NOMO-1 treated with DMSO at 0.1 percent for 48 hours (cell line): ENCODE measurements around the gene FUT8.
"Not testable (repeated sequence)": the region's sequence is repeated elsewhere in the genome, so short reads cannot be mapped to it uniquely, and the experiment has no call there.

Source experiments
- DNase-seq: peaks from one replicate; lab custom pipeline; 2025; ENCODE audit not compliant: unreplicated experiment; lab: John Stamatoyannopoulos, UW

FUT8 gene

DNA sequence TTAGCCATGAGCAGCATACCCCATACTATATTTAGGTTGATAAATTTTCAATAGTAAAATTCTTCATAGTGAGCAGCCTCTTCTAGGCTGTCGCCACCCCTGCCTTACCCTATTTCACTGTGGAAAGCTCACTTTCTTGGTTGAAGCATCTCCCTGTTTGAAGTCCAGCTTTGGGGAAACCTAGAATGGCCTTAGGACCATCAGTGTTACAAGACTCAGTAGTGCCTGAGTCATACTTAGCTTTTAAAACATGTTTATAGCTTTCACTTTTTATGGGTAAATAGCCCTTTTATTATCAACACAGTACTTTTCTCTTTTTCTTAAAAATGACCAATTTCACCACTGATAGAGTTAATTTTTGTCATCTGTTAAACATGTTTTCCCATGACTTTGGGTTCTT lies 37.1 kb downstream of the FUT8 start:
- DNase-seq, result no peak

DNA sequence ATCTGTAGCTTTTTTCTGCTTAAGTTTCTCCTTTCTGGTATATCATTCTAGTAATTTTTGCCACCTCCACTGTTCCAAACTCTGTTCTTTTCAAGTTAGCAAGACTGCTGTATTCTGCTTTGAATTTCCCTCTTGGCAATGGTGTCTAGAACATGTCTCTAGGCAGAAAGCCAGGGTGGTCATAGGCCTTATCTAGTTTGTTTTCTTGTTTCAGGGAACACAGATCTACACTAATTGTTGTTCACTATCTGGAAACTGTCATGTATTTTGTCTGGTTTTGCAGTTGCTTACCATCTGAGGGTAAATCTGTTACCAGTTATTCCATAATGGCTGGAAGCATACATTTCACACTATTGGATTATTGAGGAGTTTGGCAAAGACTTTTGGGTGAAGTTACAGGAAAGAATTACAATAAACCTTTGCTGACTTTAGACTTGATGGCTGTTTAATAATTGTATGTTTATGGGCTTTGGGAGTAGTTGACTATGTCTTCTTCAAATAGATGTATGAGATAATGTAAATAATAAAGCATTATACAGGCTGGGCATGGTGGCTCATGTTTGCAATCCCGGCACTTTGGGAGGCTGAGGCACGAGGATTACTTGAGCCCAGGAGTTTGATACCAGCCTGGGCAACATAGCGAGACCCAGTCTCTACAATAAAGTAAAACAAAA lies 41.4 kb downstream of the FUT8 start:
- no peak for DNase-seq

DNA sequence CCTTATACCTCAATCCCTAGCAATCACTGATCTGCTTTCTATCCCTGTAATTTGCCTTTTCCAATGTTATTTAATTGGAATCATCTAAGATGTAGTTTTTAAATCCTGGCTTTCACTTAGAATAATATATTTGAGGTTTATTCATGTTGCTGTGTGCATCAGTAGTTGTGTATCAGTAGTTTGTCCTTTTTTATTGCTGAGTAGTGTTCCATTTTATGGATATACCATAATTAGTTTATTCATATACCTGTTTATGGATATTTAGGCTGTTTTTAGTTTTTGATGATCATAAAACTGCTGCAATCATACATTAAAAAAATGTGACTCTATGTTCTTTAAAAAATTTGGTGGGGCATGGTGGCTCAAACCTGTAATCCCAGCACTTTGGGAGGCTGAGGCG lies 43.7 kb downstream of the FUT8 start:
- no peak for DNase-seq

DNA sequence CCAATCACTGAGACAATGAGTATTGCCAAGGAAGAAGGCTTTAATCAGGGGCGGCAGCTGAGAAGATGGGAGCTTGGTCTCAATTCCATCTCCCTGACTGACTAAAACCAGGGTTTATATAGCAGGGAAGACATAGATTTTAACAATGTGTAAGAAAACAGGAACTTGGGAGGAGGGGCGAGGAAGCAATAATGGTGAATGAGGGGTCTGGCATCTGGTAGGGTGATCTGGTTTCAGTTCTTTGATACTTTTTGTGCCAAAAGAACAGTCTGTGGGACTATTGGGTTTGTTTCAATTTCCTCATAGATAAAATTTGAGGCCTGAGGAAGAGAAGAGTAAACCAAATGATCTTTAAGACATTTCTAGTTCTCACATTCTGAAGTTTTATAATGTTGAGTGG lies 49.2 kb downstream of the FUT8 start:
- peak; percentile 60 for DNase-seq

DNA sequence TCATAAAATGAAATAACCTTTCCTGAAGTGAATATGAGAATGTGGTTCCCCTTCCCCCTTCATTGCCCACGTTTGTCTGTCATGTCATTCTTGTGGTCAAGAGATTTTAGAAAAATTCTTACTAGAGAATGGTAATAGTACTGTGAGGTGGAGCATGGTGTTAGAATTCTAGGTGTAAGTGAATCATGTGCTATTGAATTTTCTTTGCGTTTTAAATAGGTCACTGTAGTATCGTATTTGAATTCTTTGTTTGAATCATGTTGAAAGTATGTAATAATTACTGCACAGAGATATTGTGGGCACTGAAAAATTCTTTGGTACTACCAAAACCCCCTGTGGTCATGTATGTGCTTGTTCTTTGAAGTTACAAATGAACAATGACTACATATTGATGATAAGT lies 49.9 kb downstream of the FUT8 start:
- peak; percentile 8 for DNase-seq

DNA sequence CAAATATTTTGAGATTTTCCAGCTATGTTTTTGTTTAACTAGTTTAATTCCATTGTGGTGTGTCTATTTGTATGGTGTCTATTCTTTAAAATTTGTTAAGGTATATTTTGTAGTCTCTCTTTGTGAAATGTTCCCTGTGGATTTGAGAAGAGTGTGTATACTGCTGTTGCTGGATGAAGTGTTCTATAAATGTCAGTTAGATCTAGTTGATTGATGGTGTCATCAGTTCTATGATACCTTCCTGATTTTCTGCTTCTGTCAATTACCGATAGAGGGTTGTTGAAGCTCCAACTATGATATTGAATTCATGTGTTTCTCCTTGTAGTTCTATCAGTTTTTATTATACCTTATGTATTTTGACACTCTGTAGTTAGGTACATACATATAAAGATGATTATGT lies 53.1 kb downstream of the FUT8 start:
- no peak for DNase-seq

DNA sequence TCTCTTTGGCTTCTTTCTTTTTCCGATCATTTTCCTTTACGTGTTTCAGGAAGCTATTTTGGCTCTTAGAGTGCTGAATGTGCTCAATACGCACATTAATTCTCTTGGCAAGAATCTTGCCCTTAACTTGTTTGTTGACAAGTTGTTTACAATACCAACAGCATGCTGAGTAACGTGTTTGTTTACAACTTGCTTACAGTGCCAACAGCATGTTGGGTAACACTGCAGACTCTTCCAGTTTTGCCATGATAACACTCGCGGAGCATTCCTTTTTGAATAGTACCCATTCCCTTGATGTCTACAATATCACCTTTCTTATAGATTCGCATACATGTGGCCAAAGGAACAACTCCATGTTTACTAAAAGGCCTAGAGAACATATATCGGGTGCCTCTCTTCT lies 55.4 kb downstream of the FUT8 start:
- not testable (repeated sequence) for DNase-seq

DNA sequence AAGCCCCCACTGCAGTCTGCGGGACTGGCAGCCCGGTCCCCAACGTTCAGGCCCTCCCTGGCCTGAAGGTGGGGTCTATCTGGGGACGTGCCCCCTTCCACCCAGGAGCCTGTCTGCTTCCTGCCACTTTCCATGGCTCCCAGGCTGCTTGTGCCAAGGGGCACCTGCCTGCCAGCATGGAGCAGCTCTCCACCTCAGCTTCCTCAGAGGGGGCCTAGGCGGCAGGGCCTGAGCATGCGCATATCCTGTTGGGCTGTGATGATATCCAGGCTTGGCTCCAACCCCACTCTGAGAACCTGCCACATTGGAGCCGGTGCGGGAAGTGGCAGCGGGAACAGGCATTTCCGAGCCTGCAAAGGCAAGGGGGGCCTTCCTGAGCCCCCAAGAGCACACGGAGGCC lies 57.4 kb downstream of the FUT8 start:
- no peak for DNase-seq

DNA sequence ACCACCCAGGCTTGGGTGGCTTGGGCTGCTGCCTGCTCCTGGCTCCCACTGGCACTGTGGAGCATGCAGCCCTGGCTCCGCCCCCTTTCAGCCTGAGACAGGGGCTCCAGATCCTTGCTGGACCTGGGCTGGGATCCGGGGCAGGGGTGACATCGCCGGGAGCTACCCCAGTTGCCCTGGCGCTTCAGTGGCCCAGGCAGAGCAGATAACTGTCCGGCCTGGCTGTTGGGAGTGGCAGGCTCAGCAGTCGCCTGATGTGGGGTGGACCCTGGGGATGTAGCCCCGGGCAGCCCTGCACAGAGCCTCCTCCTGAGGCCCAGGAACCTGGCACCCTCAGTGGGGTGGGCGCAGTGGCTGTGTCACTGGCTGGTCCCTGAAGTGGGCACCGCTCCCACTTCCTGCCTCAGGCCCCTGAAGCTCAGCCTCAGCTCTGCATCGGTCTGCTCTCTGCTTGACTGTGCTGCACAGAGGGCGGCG lies 57.9 kb downstream of the FUT8 start:
- DNase-seq, result no peak

DNA sequence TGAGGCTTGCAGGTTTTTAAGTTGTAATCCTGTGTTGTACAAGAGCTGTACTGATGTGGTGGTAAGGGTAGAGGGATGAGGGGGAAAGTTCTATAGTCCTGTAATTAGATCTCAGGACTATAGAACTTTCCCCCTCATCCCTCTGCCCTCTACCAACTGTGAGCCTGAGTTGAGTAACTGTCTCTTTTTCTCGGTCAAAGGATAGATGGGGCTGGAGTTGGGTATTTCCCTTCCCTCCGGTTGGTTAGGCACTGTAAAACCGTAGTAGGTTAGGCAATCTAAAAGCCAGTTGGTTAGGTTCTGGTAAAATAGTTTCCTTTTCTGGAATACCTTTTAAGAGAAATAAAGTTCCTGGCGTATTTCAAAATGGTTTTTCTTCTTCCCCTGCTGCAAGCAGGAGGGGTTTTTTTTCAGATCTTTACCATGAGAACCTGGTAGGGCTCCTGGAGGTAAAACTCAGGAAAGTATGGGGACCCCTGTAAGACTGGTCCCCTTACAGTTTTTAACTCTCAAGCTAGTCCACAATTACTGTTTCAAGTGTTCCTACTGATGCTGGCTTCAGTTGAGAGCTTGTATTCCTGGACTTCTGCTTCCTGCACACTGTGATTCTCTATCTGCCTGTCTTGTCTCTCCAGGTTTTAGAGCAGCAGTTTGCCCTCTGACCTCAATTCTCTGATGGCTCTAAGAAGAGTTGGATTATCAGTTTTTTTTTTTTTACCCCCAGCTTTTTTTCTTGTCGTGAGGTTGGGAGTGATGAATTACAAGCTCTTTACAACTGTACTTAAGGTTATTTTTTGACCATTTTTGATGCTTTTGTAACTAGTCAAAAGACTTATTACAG lies 58.7 kb downstream of the FUT8 start:
- DNase-seq, result no peak

DNA sequence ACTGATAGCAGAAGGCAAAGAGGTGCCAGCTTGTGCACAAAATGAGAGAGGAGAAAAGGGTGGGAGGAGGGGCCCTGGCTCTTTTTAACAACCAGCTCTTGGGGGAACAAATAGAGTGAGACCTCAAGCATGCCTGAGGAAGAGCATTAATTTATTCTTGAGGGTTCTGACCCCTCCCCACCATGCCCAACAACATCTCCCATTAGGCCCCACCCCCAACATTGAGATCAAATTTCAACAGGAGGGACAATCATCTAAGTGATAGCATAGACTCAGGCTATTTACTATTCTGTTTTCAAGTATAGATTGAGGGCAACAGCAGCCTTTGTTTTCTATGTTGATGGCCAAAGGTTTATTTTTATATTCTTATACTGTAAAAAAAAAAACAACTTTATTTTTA lies 59.7 kb downstream of the FUT8 start:
- DNase-seq, result no peak

DNA sequence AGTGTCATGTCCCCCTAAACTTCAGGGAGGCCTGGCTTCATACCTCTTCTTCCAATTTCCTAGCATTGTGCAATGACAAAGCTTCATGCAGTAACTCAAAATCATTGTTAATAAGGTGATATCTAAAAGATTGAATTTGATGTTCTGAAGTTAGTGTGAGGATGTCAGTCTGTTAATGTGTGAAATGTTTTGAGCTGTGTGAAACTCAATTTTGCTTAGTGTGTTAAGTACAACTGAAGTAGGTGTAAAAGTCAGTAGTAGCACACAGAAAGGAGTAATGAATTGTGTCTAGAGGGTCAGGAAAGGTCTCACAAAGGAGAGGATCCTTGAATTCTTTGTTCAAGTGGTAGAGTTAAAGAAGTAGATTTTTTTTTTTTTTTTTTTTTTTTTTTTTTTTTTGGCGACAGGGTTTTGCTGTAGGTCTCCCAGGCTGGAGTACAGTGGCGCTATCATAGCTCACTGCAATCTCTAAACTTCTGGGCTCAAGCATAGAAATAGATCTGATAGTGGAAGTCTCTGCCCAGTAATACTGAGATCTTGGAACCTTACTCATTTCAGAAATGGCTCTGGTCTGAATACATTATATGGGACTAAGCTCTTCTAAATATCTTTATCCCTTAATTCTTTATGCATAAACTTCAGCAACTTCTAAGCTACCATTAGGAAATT lies 63.9 kb downstream of the FUT8 start:
- no peak for DNase-seq

DNA sequence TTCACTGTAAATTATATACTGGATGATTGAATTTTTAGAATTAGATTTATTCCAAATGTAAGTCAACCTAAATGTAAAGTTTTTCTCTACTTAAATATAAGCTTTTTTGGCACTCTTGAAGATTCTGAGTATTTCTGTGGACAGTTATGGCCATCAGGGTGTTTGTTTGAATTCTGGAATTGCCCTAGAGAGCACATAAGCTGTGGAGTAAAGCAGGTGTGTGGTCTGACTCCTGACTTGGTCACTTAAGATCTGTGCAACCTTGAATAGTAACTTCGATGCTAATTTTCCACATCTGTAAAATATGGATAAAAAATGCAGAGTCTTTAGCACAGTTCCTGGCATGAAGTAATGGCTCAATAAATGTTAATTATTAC lies 64.4 kb downstream of the FUT8 start:
- DNase-seq, result no peak

DNA sequence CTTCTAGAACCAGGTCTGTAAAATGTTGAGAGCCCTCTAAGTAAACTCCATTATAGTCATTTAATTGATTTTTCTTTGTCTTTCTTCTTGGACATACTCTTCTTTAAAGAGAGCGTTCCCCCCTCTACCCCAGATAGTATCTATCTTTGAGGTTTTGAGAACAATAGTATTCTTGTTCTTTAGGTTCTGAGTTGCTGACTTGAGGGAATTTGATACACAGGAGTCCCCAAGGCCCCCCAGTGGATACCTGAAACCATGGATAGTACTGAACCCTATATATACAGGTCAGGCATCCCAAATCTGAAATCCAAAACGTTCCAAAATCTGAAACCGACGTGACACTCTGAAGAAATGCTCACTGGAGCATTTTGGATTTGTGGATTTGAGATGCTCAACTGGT lies 65.5 kb downstream of the FUT8 start:
- DNase-seq, result no peak

DNA sequence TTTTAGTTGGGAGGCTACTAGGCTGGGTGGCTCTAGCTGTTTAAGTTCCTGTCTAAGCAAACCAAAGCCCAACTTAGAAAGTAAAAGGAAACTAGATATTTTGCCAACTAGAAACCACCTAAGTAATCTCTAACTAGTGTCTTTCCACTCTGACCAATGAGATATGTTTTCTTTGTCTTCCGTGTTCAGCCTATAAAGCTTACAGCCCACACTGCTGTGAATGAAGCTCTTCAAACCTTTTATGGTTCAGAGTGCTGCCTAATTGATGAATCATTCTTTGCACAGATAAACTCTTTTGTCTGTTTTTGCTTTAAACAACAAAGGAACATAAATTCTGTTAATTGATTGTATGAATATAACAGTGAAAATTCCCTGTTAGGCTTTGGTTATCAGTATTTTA lies 66.1 kb downstream of the FUT8 start:
- no peak for DNase-seq

DNA sequence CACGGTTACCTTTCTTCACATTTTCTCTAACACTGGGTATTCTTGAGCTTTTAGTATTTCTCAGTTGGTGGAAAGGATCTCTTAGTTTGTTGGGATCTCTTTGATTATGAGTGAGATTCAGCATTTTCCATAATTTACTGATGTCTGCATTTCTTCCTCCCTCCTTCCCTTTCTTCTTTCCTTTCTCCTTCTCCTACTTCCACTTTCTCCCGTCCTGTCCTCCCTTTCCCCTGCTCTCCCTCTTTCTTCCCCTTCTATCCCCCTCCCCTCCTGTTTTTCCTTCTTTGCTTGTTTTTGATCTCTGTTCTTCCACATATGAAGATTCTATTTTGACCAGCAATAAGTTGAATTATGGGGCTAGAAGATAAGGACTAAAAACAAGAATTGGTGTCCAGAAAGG lies 66.9 kb downstream of the FUT8 start:
- no peak for DNase-seq

DNA sequence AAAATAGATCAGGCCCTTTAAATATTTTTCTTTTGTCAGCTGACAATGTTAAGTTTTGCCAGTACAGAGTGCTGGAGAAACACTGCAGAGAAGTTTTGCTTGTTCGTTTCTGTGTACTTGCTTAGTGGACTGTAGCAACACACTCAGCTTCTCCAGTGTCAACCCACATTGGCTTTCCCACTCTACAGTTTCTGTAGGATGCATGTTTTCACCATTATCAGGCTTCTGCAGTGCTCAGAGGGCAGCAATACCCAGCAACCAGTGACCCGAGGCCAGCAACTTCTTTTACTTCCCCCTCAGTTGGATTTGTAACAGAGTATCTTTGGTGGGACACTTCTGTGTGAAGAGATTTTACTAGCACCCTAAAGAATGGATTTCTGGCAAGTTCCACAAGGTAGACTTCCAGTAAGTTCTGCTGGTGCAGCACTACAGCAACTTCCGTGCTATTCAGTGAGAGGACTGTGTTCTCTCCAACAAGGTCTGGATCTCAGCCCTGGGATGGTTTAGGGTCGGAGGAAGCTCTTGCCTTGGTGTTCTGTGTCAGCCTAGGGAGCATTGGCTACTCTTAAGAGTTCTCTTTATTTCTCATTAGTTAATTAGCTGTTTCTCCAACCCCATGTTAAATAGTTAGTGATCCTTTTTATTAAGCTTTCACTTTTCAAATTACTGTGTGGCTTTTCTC lies 70.4 kb downstream of the FUT8 start:
- DNase-seq, result no peak

DNA sequence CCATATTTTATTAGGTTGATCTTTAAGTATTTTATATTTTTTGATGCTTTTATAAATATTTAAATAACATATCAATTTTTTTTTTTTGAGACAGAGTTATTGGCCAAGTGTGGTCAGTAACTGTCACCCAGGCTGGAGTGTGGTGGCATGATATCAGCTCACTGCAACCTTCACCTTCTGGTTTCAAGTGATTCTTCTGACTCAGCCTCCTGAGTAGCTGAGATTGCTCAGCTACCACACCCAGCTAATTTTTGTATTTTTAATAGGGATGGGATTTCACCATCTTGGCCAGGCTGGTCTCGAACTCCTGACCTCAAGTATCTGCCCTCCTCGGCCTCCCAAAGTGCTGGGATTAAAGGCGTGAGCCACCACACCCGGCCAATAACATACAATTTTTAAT lies 71.1 kb downstream of the FUT8 start:
- DNase-seq, result no peak

DNA sequence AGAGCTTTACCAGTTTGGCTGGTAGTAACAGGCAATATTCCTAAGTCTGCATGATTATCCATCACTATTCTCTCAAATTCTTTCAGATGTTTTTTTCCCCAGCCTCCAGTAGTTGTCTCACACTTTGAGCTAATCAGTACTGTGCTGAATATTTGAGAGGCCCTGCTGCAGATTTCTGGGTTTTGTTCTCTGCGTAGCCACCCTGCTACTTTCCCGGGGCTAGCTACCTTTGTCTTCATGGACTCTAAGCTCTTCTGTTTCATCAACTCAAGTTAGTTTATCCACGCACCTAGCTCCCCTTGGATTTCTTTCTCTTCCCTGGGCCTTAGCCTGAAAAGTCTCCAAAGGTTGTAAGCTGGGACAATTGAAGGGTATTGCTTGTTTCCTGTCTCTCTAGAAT lies 73.0 kb downstream of the FUT8 start:
- no peak for DNase-seq

DNA sequence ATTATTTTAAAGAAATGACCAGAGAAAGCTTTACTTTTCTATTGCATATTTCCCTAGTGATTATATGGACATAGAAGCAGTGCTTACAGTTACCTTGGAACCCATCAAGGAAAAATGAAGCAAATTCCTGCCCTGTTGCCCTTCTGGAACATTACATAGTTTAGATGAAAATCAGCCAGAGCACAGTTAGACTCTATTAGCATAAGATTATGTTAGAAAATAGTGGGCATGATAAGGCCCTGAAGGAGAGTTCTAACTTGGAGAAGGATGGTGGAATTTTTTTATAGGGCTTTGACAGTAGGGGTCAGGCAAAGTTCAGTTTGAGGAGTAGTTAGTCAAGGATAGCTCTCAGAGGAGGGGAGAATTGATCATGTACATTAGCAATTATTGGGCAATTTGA lies 74.3 kb downstream of the FUT8 start:
- DNase-seq, result no peak

DNA sequence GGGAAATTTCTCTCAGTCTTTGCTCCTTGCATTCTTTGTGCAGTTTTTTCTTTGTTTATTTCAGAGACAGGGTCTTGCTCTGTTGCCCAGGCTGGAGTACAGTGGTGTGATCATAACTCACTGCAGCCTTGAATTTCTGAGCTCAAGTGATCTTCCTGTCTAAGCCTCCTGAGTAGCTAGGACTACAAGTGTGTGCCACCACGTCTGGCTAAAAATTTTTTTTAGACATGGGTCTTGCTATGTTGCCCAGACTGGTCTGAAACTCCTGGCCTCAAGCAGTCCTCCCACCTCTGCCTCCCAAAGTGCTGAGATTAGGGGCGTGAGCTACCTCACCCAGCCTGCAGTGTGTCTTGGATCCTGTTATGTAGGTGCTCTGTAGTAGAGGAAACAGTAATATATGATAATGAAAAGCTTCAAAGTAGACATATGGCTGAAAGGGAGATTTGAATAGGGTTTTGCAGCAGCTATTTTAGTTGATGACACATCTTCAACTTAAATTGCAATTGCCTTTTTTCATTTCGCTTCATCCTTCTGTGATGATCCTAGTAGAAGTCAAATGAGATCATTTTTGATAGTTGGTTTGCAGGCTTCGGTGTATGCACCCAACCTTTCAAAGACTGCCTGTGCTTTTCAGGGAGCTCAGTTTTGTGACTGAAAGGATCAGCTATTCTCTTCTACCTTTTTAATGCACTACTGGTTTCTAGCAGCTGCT lies 75.4 kb downstream of the FUT8 start:
- DNase-seq, result no peak
